Brain microvascular endothelial cell (primary cell): Measurements from ENCODE around the gene PPT2.

Source experiments
- DNase-seq: peaks from one replicate; pipeline ENCODE4 v3.0.0-alpha.2; 2020
- H3K27ac ChIP-seq: fragments of 250-450 bp; sonication (Bioruptor Pico); 2 replicates; pipeline ENCODE4 v1.5.1; 2020; ENCODE audit warnings: mild to moderate bottlenecking, moderate library complexity
- H3K27me3 ChIP-seq: fragments of 250-450 bp; sonication (Bioruptor Pico); replicated peaks from 2 replicates; pipeline ENCODE4 v1.5.1; 2020; ENCODE audit warnings: mild to moderate bottlenecking
- H3K36me3 ChIP-seq: fragments of 250-450 bp; sonication (Bioruptor Pico); replicated peaks from 2 replicates; pipeline ENCODE4 v1.5.1; 2020; ENCODE audit warnings: mild to moderate bottlenecking
- H3K4me3 ChIP-seq: 2 replicates; pipeline ENCODE4 v1.5.1; 2011; ENCODE audit warnings: low read depth, mild to moderate bottlenecking, control low read depth, low read length, moderate library complexity
- CTCF ChIP-seq: IDR thresholded peaks from 2 replicates; pipeline ENCODE4 v1.5.1; 2011; ENCODE audit warnings: low read depth, mild to moderate bottlenecking, moderate library complexity, low read length, control low read depth, inconsistent platforms; ENCODE audit errors: missing control alignments
- in situ Hi-C: cut with HindIII; loops from 2 replicates; pipeline ENCODE4 v1.10.0; 2017; ENCODE audit warnings: low sequenced_read_pairs, low pct_ligation_motif_present

Gene PPT2

GRCh38 chr6:32151181-32151862, 2.6 kb upstream of the PPT2 start:
- no peak for DNase-seq
- in situ Hi-C loops = no loop called here
- Histone ChIP-seq H3K4me3 (peak overlapping the region; percentile 39), H3K27me3 (no peaks in the 10 kb centered on the region), H3K36me3 (peaks cover 2% of the 10 kb centered on the region), H3K27ac (no peak overlapping the region)
- TF ChIP-seq CTCF = no peak

GRCh38 chr6:32151863-32152768, 1.8 kb upstream of the PPT2 start, which contains the start of gene PRRT1:
PRRT1 (minus strand) TSS chr6:32151939; CDS start chr6:32151827, 112 bp downstream.
- in situ Hi-C loops = no loop called here
- H3K27me3 ChIP-seq = no peaks in the 10 kb centered on the region
- H3K4me3 ChIP-seq = peak within 1 kb of the TSS; percentile 86
- peaks cover 4% of the 10 kb centered on the region for H3K36me3 ChIP-seq
- peak within 1 kb of the TSS; percentile 80 for H3K27ac ChIP-seq
- DNase-seq = no peak
- no peak for TF ChIP-seq CTCF

GRCh38 chr6:32152769-32153563, 975 bp upstream of the PPT2 start:
- peak overlapping the region; percentile 80 for H3K27ac ChIP-seq
- no peak for TF ChIP-seq CTCF
- peak overlapping the region; percentile 86 for H3K4me3 ChIP-seq
- DNase-seq = peak; percentile 58
- in situ Hi-C loops = no loop called here
- H3K27me3 ChIP-seq = no peaks in the 10 kb centered on the region
- peaks cover 6% of the 10 kb centered on the region for H3K36me3 ChIP-seq

- peak overlapping the region; percentile 86 for H3K4me3 ChIP-seq
- peak; percentile 55 for DNase-seq
- H3K36me3 ChIP-seq = peaks cover 9% of the 10 kb centered on the region
- in situ Hi-C loops = no loop called here
- H3K27ac ChIP-seq = peak overlapping the region; percentile 80
- TF ChIP-seq CTCF = peak; percentile 75
- H3K27me3 ChIP-seq = no peaks in the 10 kb centered on the region
These were observed 697 bp downstream of the PPT2 start for GRCh38 chr6:32154514-32155161.

GRCh38 chr6:32156891-32157290, 3.0 kb downstream of the PPT2 start:
- no peak for TF ChIP-seq CTCF
- in situ Hi-C loops = no loop called here
- H3K36me3 ChIP-seq = peaks cover 9% of the 10 kb centered on the region
- no peaks in the 10 kb centered on the region for H3K27me3 ChIP-seq
- DNase-seq = no peak
- H3K4me3 ChIP-seq = no peak overlapping the region
- H3K27ac ChIP-seq = no peak overlapping the region
